GM19239 (cell line): Measurements from ENCODE around the gene SLC6A12.
"Not testable (repeated sequence)": the region's sequence is repeated elsewhere in the genome, so short reads cannot be mapped to it uniquely, and the experiment has no call there.

ENCODE experiments used
- DNase-seq: peaks from one replicate; pipeline ENCODE4 v3.0.0; 2011; ENCODE audit warnings: low spot score; ENCODE audit not compliant: insufficient read length
- FAIRE-seq: peaks from 2 replicates; lab custom pipeline; 2011; peaks lifted over from hg19 to GRCh38; lab: Jason Lieb, UNC

SLC6A12 gene

DNA sequence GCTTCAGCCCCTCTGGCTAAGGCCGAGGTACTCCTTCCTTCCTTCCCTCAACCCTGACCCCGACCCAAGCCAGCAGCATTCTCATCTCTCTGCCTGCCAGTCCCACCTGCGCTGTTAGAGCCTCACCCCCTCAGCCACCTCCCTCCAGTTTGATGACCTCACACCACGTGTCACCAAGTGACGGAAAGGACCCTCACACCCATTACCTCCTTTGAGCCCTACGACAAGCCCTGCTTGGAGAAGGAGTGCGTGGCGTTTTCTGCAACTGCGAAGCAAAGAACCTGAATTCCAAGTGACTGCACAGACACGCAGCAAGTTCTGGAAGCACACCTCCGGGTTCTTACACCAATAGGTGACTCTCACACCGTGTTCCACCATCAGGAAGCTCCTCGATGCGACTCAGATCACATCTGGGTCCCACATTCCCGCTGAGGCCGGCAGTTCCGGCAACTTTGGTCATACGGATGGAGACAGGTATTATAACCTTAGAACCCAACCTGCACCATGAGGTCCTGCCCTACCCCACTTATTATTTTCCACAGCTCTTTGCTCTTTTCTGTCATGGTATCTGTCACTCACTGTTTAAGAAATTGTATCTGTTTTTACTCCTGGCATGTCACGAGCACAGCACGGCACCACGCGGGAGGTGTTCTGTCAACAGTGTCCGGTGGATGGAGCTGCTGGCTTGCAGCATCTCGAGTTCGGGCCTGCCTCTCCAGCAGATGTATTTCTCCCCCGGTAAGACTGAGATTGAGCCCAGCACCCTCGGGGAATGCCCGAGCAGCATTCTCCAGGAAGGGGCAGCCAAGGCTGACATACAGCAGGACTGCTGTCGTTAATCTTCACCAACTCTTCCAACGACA is 5.0 kb upstream of the SLC6A12 start:
- DNase-seq (no peak), FAIRE-seq (no peak)

DNA sequence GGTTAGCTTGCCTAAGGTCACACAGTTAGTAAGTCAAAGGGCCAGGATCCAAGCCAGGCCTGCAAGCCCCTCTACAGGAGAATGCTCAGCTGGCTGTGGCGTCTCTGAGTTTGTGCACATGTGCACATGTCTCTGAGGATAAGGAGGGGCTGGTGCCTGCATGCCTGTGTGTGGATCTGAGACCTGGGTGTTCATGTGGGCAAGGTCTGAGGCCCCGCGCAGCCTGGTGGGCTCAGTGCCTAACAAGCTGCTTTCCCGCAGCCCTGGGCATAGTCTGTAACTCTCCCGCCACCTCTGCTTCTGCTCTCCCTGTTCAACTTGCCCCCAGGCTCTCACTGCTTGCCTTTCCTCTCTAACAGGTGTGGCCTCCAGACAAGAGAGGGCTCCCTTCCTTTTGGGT is 4.3 kb upstream of the SLC6A12 start:
- DNase-seq (no peak), FAIRE-seq (no peak)

DNA sequence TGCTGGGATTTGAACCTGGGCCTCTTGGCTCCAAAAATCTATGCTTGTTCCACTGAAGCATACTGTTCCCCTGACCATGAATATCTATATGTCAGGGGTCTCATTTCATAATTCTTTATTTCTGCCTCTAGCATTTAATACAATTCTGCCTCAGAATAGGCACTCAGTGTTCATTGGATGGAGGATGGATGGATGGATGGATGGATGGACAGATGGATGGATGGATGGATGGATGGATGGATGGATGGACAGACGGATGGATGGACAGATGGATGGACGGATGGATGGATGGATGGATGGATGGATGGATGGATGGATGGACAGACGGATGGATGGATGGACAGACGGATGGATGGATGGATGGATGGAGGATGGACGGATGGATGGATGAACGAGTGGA is 3.1 kb upstream of the SLC6A12 start:
- FAIRE-seq, DNase-seq: not testable (repeated sequence)

DNA sequence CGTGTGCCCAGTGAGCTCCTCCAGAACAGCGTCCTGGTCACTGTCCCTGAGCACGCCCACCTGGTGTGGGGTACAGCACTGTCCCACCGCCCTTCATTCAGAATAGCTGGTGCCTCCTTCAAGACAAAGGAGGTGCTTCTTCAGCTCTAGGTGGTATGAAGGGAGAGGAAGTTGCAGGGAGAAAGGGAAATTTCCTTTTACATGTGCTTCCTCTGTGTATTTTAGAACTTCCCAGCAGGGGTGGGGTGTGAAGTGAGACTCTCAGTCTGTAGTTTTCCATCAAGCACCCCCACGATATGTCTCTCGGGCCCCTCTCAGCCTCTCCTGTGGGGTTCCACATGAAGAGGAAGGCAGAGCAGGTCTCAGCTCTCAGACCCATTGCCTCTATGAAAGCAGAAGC is 1.2 kb upstream of the SLC6A12 start:
- DNase-seq = no peak
- FAIRE-seq = no peak

DNA sequence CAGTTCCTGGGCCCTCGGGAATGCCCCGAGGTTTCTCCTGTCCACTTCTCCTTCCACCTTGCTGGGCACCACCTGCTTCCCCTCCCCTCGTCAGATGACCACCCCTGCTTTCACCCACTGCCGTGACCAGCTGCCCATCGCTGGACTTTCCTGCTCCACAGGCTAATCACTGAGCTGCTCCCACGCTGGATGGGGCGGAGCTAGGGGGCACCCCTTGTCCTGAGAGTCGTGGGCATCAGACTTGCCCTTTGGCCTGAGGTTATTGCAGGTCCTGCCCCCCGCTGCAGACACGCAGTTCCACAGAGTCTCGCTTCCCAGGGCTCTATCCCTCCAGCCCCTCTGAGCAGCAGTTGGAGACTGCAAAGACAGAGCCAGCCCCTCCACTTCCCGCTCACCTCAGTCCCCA is 427 bp downstream of the SLC6A12 start:
- FAIRE-seq (no peak), DNase-seq (no peak)

DNA sequence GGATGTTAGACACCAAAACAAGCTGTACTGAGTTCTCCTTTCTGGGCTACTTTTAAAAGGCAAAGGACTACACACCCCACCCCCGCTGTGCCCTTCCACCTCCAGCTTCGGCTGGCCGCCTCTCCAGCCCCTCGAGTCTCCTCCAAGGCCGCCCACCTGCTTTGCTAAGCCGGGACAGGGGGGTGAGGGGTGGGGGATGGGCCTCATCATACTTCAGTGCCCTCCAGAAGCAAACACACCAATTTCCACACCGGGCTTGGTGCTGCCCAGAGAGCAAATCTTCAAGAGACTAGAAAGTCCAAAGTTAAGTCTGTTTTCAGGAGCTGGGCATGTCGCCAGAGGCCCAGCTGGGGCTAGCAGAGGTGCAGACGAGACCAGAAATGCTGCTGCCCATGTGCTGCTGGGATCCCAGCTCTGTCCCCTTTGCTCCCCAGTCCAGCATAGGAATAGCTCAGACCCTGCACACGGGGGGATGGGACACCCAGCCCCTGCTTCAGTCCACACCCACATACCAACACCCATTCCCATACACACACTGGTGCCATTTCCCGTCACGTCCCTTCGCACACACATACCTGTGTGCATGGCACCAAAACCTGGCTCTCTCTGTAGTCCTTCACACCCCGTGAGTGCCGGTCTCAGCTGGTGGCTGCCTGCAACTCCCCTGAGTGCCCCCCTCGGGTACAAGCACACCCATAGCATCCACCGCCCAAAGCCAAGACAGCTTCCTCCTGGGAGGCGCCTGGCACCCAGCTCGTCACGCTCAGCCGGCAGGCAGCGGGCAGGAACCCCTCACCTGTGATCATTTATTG is 1.0 kb downstream of the SLC6A12 start:
- DNase-seq (no peak), FAIRE-seq (no peak)

DNA sequence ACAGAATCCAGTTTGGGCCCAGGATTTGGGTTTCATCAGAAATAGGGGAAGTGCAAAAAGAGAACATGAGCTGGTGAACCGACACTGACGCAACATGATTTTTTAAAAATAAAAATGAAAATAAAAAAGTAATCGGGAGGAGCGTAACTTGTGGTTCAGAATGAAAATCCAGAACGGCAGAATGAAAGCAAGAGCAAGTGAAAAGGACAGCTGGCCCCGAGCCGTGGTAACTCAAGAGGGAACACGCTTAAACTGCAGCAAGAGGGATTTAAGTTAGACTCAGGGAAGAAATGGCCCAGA is 1.6 kb downstream of the SLC6A12 start:
- DNase-seq = no peak
- FAIRE-seq = no peak

DNA sequence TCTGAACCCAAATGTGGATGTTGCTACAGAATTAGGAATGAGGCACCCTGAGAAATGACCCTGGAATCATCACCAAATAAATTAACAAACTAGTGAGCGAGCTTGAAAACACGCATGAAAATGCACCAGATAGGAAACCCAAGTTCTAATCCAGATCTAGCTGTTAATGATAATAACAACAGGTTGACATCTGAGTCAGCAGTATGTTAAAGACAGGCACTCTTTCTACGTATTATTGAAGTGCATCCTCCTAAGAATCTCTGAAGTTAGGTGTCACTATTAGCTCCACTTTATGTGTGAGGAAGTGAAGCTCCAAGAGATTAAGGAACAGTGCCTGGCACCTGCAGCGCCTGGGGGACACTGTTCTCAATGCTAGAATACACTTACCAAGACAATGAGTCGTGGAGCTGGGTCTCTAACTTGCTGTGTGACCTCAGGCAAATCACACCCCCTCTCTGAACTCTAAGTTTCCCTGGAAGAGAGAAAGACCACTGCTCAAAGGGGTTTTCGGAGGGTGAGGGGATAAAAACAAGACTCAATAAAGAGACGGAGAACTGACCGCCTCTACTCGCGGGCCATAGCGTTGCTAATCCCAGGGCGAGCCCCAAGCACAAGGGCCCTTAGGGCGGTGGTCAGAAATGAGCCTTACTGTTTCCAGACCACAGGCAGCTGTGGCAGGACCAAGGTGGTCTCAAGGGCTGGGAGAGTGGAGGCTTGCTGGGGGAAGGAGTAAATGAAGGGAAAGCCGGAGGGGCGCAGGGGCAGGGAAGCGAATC is 2.1 kb downstream of the SLC6A12 start:
- DNase-seq = no peak

DNA sequence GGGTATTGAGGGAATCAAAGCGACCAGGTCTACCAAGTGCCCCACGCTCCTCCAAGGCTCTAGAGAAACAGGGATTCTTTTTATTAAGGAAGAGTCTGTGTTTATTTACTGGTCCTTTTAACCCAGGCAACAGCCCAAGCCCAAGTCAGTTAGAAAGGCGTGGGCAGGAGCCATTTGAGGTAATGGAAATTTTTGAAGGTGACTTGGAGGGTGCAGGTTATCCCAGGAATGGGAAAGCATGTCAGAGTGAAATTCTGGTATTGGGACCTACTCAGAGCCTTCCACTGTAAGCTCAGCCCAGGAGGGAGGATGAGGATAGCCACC is 2.9 kb downstream of the SLC6A12 start:
- DNase-seq (no peak), FAIRE-seq (no peak)

More for the DNA sequence above, 2.1 kb downstream of the SLC6A12 start:
- FAIRE-seq = no peak

DNA sequence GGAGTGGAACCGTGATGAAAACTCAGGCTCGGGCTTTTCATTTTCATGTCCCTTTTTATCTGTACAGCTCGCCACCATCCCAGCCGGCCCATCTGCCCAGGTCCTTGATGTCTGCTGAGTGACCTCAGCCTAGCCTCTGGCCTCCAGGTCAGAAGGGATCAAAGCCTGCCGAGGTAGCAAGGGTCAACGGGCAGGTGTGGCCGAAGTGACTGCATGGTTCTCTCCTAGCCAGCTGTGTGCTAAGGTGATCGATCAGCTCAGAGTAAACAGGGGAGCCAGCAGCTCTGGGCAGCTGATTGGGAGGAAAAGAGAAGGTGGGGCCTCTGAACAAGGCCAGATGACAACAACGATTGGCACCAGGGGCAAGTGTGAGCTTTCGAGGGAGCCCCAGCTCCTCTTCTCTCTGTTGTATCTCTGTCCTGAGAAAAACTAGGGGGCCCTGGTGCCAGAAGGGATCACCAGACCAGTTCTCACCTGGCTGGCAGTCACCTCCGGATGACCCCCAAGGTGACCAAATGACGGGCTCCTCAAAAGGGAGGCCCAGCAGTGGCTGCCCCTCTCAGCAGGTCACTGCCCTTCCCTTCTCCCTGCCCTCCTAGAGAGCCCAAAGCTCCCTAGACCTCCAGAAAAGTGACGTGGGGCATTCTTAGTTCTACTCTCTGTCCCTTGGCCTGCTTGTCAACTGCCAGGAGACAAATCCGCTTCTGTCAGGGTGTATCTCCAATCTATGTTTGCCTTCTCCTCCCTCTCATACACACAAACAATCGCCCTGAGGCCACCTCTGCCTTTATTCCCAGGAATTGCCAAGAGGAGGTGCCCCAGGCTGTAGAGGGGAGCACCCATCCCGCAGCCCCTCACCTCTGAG is 3.4 kb downstream of the SLC6A12 start:
- FAIRE-seq (no peak), DNase-seq (no peak)

DNA sequence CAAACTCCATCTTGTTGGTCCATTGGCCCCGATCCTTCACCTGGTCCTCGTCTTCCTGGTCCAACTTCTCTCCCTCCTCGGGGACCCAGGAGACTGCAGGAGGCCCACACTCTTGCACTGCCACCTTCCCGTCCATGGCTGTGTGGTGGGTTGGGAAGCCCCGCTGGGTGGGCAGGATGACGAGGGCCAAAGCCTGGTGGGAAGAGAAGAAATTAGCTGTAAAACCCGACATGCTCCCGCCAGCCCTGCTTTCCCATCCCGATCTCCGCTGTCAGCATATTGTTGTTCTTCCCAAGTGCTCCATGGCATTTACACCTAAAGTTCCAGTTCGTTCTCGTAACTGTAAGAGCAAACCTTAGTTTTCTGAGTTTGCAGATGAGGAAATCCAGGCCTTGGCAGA is 4.1 kb downstream of the SLC6A12 start:
- DNase-seq (no peak), FAIRE-seq (no peak)

DNA sequence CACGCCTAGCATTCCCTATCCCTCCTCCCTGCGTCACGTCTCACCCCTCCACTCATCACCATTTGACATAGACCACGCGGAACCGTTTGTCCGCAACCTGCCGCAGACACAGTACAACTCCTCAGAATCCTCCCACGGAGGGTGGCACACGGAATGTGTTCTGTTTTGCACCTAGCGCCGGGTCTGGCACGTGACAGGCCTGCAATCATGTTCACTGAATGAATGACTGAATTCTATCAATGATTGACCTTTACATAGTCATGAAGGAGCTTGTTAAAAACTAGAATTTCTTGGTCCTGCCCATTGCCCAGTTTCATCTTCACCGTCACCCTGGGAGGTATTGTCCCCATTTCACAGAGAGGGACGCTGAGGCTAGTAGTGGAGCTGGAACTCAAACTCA is 4.7 kb downstream of the SLC6A12 start:
- DNase-seq = no peak
- FAIRE-seq = no peak

DNA sequence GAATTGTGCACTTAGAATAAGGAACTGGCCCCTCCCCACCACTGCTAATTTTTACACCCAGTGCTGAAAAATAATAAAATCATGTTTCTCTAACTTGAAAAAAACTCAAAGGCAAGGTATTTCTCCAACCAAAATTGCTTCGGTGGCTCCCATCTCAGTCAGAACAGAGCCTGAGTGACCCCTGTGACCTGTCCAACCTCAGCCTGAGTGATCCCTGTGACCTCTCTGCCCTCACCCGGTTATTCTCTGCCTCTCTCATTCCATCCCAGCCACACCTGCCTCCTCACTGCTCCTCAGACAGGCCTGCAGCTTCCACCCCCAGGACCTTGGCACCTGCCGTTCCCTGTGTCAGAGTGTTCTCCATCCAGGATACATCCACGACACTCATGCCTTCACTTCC is 5.1 kb downstream of the SLC6A12 start:
- DNase-seq (no peak), FAIRE-seq (no peak)

DNA sequence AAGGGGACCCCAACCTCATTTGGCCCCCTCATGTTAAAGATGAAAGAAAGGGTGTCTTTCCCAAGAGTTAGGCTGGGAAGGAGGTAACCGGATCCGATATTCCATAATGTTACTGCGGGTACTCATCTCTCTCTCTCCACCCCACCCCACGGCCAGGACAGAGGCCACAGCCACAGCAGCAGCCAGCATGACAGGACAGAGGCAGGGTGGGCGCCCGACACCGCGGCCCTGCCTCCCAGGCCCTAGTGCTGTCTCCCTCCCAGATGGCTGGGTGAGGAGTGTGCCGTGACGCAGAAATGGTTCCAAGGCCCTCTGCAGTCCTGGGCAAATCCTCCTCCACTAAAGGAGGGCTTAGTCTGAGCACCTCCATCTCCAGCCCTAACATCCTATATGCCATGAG is 6.2 kb downstream of the SLC6A12 start:
- no peak for FAIRE-seq
- DNase-seq = no peak

DNA sequence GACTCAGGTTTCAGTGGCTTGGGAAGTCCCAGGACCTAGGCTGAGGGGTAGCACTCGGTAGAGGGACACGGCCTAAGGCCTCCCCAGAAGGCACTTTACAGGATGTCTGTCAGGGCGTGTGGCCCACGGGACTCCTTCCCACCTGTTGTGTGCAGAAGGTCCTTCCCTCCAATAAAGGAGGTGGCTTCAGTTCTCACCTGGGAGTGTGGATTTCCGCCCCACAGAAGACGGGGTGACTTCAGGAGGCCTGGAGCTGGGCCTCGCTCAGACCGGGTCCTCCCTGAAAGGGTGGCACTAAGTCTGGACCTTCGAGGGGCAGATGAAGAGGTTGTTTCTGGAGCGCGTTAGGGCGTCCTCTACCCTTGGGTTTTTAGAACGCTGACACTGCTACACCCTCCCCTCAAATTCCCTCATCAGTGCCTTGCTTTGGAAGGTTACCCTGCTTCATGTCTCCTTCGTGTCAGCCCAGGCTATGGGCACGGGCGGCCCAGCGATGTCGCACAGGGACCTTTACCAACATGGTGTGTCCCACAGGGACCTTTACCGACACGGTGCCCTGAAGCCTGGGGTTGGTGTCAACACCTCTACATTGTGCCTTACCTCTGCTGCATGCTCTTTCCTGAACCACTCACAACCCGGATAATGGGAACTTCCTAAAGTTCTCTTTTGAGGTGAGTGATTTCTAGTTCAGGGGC is 7.1 kb downstream of the SLC6A12 start:
- DNase-seq (no peak), FAIRE-seq (no peak)

DNA sequence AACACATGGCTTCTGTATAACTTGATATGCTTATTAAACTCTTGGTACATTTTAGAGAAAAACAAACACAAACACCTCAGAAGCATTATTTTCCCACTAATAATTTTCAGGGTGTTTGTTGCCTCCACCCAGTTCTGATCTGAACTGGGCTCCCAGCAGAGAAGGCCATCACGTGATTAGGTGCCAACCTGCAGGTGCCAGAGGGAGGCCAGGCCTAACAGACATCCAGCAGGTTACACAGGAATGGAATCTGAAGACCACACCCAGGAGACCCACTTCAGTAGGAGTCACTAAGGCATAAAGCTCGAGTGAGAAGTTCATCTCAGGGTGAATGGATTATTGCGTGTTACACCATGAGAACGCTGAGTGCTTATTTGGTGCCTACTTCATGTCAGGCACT is 8.9 kb downstream of the SLC6A12 start:
- FAIRE-seq (no peak), DNase-seq (no peak)

DNA sequence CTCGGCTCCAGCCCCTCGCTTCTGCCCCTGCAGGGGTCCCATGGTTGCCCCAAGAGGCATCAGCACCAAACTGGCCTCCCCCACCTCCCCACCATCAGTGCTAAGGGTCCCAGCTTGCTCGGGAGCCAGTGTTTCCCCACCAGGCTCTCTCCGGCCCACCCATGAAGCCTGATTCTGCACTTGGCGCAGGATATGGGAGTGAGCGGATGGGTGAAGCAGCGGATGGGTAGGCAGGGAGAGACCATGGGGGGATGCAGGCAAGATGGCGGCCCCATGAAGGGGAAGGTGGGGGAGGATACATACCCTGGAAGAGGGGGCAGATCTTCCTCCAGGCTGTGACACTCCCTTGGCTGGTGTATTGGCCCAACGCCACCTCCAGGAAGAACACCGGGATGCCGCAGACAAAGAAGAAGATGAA is 9.7 kb downstream of the SLC6A12 start:
- FAIRE-seq = no peak
- no peak for DNase-seq

DNA sequence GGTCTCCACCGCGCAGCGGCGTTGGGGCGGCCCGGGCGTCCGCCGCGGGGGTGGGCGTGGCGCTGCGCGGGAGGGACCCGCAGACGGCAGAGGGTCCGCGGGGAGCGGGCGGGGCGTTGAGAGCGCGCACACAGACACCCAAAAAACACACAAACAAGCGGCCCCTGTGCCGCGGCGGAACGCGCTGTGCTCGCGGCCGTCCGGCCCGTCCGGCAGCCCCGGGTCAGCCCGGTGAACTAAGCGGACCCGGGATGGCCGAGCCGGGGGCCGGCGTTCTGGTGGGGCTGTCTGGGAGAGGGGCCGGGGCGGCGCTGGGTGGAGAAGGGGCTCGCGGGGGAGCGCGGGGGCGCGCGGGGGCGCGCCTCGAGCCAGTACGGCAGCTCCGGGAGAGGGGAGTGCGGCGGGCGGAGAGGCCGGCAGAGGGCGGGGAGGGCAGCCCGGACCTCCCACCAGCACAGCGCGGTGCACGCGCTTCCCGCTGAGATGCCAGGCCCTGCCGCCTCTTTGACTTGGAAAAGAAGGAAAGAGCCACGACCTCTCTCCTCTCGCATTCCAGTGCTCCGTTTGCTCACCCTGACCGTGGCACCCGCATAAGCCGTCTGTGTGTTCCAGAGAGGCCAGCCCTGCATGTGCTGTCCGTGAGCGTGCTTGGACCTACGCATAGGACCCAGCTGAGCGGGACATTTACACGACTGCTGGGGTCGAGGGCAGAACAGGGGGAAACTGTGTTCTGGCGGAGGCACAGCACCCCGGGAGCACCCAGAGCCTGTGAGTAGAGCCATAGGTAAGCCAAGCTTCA is 10.3 kb downstream of the SLC6A12 start:
- DNase-seq = no peak

DNA sequence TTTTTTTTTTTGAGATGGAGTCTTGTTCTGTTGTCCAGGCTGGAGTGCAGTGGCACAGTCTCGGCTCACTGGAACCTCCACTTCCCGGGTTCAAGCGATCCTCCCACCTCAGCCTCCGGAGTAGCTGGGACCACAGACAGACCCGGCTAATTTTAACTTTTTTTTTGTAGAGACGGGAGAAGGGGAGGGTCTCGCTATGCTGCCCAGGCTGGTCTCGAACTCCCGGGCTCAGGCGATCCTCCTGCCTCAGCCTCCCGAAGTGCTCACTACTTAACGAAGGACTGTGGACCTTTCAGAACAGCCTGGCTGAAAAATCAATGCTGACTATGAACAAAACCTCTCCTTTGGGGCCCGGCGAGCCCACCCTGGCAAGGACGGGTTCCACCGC is 10.9 kb downstream of the SLC6A12 start:
- no peak for FAIRE-seq

More for the DNA sequence above, 10.3 kb downstream of the SLC6A12 start:
- FAIRE-seq = no peak

More for the DNA sequence above, 10.9 kb downstream of the SLC6A12 start:
- DNase-seq = no peak
